GM23338 (cell line): ENCODE data around the gene SLC8A3. TPM values are rescaled to one million over a fixed set of nuclear protein-coding genes. Genes with fewer than 3 reads are reported as not detected.

Source experiments
- ATAC-seq: fragments of 200-7000 bp; cut with Tn5 transposase; 3 replicates; pipeline ENCODE4 v1.9.1; 2020
- DNase-seq: peaks from one replicate; pipeline ENCODE4 v3.0.0-alpha.2; 2015; ENCODE audit warnings: low spot score
- H2AFZ ChIP-seq: fragments of 200-600 bp; sonication (generic); 2 replicates; pipeline ENCODE4 v1.8.0; 2016; ENCODE audit warnings: antibody characterized with exemption, mild to moderate bottlenecking, moderate library complexity
- H3F3A ChIP-seq: fragments of 200-600 bp; sonication (generic); replicated peaks from 2 replicates; pipeline ENCODE4 v1.8.0; 2017; ENCODE audit warnings: antibody characterized with exemption, mixed run types, low read depth
- H3K27ac ChIP-seq: fragments of 200-600 bp; sonication (generic); 2 replicates; pipeline ENCODE4 v1.6.1; 2016; ENCODE audit warnings: low read depth
- H3K27me3 ChIP-seq: fragments of 200-600 bp; sonication (generic); 2 replicates; pipeline ENCODE4 v1.8.0; 2016; ENCODE audit warnings: mild to moderate bottlenecking, mixed run types, moderate library complexity; ENCODE audit not compliant: insufficient read depth
- H3K36me3 ChIP-seq: fragments of 200-600 bp; sonication (generic); 2 replicates; pipeline ENCODE4 v1.8.0; 2016; ENCODE audit warnings: mild to moderate bottlenecking; ENCODE audit not compliant: insufficient read depth
- H3K4me1 ChIP-seq: fragments of 200-600 bp; sonication (generic); 2 replicates; pipeline ENCODE4 v1.8.0; 2016; ENCODE audit warnings: mild to moderate bottlenecking, moderate library complexity; ENCODE audit not compliant: insufficient read depth
- H3K4me2 ChIP-seq: fragments of 200-600 bp; sonication (generic); 2 replicates; pipeline ENCODE4 v1.7.1; 2017; ENCODE audit warnings: mixed run types
- H3K4me3 ChIP-seq: fragments of 200-600 bp; sonication (generic); 2 replicates; pipeline ENCODE4 v1.6.1; 2016; ENCODE audit warnings: mixed run types
- H3K79me2 ChIP-seq: fragments of 200-600 bp; sonication (generic); replicated peaks from 2 replicates; pipeline ENCODE4 v1.8.0; 2017; ENCODE audit warnings: mild to moderate bottlenecking; ENCODE audit not compliant: insufficient read depth
- H3K9me2 ChIP-seq: fragments of 200-600 bp; sonication (generic); 2 replicates; pipeline ENCODE4 v1.8.0; 2017; ENCODE audit not compliant: insufficient read depth
- H4K20me1 ChIP-seq: fragments of 200-600 bp; sonication (generic); replicated peaks from 2 replicates; pipeline ENCODE4 v1.8.0; 2017; ENCODE audit warnings: mild to moderate bottlenecking; ENCODE audit not compliant: insufficient read depth
- H3K27ac Mint-ChIP-seq: 2 replicates; pipeline ENCODE4 v1.8.0; 2020; ENCODE audit warnings: inconsistent platforms, mild to moderate bottlenecking, moderate library complexity, mixed read lengths
- H3K27me3 Mint-ChIP-seq: 3 replicates; pipeline ENCODE4 v1.8.0; 2022; ENCODE audit warnings: low read depth, mild to moderate bottlenecking, moderate library complexity, mixed read lengths, inconsistent platforms; ENCODE audit not compliant: insufficient read depth, poor library complexity
- H3K36me3 Mint-ChIP-seq: 3 replicates; pipeline ENCODE4 v1.8.0; 2021; ENCODE audit warnings: low read depth, mild to moderate bottlenecking, inconsistent platforms, moderate library complexity, mixed read lengths
- H3K4me1 Mint-ChIP-seq: 3 replicates; pipeline ENCODE4 v1.8.0; 2020; ENCODE audit warnings: mild to moderate bottlenecking, inconsistent platforms, mixed read lengths
- H3K4me3 Mint-ChIP-seq: 3 replicates; pipeline ENCODE4 v1.8.0; 2021; ENCODE audit warnings: moderate library complexity, mild to moderate bottlenecking, inconsistent platforms, mixed read lengths
- H3K9me3 Mint-ChIP-seq: 3 replicates; pipeline ENCODE4 v1.8.0; 2020; ENCODE audit warnings: moderate library complexity, mild to moderate bottlenecking, inconsistent platforms, mixed read lengths
- CREB1 ChIP-seq: fragments of 250-450 bp; sonication (Bioruptor Pico); IDR thresholded peaks from 2 replicates; pipeline ENCODE4 v1.5.0; 2020; ENCODE audit warnings: low read depth, mild to moderate bottlenecking, moderate library complexity
- EZH2 ChIP-seq: fragments of 200-600 bp; sonication (generic); IDR thresholded peaks from one replicate; pipeline ENCODE4 v1.8.0; 2017; ENCODE audit warnings: antibody characterized with exemption, mild to moderate bottlenecking, low read depth; ENCODE audit not compliant: unreplicated experiment
- EZH2phosphoT487 ChIP-seq: fragments of 200-600 bp; sonication (generic); IDR thresholded peaks from one replicate; pipeline ENCODE4 v1.8.1; 2018; ENCODE audit warnings: antibody characterized with exemption; ENCODE audit not compliant: unreplicated experiment
- JUNB ChIP-seq: IDR thresholded peaks from one replicate; pipeline ENCODE4 v1.6.1; 2016; ENCODE audit warnings: antibody characterized with exemption; ENCODE audit not compliant: unreplicated experiment
- NANOG ChIP-seq: IDR thresholded peaks from 2 replicates; pipeline ENCODE4 v1.6.1; 2016; ENCODE audit warnings: antibody characterized with exemption, borderline replicate concordance
- POLR2AphosphoS5 ChIP-seq: IDR thresholded peaks from 2 replicates; pipeline ENCODE4 v1.6.1; 2016; ENCODE audit warnings: antibody characterized with exemption, low read depth
- STAT1 ChIP-seq: IDR thresholded peaks from one replicate; pipeline ENCODE4 v1.6.1; 2016; ENCODE audit warnings: antibody characterized with exemption; ENCODE audit not compliant: unreplicated experiment
- ZNF114 ChIP-seq: fragments of 250-450 bp; sonication (Bioruptor Pico); IDR thresholded peaks from 2 replicates; pipeline ENCODE4 v1.5.0; 2020; ENCODE audit warnings: mild to moderate bottlenecking, moderate library complexity
- ZNF331 ChIP-seq: fragments of 250-450 bp; sonication (Bioruptor Pico); IDR thresholded peaks from 2 replicates; pipeline ENCODE4 v1.5.0; 2020; ENCODE audit warnings: low read depth, mild to moderate bottlenecking, moderate library complexity
- polyA plus RNA-seq: library from polyadenylated mRNA; unstranded; fragments of >200 nt; fragmentation: Nextera tagmentation; extraction: Ambion mirVana; gene quantifications from 2 replicates; pipeline ENCODE4 v1.2.1, GENCODE V29; 2016
- total RNA-seq: library from RNA; depleted of rRNA; stranded (reverse); fragments of >200 nt; shearing (Covaris generic); gene quantifications from 2 replicates; pipeline ENCODE4 v1.2.3, GENCODE V29; 2014
- TF ChIP-seq, protein P1 (sequence below): fragments of 250-450 bp; sonication (Bioruptor Pico); IDR thresholded peaks from 2 replicates; pipeline ENCODE4 v1.5.0; 2020; ENCODE audit warnings: mild to moderate bottlenecking, moderate library complexity
- TF ChIP-seq, protein P2 (sequence below): IDR thresholded peaks from 2 replicates; pipeline ENCODE4 v1.6.1; 2016; ENCODE audit warnings: antibody characterized with exemption

Gene SLC8A3
- total and polyA plus RNA-seq, 2 experiments from 2014 or later = 0.82 to 2.0 TPM

DNA sequence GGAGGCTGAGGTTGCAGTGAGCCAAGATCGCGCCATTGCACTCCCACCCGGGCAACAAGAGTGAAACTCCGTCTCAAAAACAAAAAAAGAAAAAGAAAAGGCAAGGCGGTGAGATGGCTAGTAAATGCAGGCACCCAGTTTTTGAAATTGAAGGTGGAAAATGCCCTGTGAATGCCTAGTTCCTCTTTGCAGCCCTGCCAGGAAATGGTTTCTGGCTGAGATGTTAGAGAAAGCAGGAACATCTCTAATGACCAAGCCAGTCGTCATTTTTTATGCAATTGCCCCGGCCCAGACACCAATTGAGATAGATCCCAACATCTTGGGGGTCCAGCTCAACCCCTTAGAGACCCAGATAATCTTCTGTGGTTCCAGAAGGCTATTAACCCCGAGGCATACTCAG, 17.0 kb downstream of the SLC8A3 start (continued):
- TF ChIP-seq, protein P1, sequence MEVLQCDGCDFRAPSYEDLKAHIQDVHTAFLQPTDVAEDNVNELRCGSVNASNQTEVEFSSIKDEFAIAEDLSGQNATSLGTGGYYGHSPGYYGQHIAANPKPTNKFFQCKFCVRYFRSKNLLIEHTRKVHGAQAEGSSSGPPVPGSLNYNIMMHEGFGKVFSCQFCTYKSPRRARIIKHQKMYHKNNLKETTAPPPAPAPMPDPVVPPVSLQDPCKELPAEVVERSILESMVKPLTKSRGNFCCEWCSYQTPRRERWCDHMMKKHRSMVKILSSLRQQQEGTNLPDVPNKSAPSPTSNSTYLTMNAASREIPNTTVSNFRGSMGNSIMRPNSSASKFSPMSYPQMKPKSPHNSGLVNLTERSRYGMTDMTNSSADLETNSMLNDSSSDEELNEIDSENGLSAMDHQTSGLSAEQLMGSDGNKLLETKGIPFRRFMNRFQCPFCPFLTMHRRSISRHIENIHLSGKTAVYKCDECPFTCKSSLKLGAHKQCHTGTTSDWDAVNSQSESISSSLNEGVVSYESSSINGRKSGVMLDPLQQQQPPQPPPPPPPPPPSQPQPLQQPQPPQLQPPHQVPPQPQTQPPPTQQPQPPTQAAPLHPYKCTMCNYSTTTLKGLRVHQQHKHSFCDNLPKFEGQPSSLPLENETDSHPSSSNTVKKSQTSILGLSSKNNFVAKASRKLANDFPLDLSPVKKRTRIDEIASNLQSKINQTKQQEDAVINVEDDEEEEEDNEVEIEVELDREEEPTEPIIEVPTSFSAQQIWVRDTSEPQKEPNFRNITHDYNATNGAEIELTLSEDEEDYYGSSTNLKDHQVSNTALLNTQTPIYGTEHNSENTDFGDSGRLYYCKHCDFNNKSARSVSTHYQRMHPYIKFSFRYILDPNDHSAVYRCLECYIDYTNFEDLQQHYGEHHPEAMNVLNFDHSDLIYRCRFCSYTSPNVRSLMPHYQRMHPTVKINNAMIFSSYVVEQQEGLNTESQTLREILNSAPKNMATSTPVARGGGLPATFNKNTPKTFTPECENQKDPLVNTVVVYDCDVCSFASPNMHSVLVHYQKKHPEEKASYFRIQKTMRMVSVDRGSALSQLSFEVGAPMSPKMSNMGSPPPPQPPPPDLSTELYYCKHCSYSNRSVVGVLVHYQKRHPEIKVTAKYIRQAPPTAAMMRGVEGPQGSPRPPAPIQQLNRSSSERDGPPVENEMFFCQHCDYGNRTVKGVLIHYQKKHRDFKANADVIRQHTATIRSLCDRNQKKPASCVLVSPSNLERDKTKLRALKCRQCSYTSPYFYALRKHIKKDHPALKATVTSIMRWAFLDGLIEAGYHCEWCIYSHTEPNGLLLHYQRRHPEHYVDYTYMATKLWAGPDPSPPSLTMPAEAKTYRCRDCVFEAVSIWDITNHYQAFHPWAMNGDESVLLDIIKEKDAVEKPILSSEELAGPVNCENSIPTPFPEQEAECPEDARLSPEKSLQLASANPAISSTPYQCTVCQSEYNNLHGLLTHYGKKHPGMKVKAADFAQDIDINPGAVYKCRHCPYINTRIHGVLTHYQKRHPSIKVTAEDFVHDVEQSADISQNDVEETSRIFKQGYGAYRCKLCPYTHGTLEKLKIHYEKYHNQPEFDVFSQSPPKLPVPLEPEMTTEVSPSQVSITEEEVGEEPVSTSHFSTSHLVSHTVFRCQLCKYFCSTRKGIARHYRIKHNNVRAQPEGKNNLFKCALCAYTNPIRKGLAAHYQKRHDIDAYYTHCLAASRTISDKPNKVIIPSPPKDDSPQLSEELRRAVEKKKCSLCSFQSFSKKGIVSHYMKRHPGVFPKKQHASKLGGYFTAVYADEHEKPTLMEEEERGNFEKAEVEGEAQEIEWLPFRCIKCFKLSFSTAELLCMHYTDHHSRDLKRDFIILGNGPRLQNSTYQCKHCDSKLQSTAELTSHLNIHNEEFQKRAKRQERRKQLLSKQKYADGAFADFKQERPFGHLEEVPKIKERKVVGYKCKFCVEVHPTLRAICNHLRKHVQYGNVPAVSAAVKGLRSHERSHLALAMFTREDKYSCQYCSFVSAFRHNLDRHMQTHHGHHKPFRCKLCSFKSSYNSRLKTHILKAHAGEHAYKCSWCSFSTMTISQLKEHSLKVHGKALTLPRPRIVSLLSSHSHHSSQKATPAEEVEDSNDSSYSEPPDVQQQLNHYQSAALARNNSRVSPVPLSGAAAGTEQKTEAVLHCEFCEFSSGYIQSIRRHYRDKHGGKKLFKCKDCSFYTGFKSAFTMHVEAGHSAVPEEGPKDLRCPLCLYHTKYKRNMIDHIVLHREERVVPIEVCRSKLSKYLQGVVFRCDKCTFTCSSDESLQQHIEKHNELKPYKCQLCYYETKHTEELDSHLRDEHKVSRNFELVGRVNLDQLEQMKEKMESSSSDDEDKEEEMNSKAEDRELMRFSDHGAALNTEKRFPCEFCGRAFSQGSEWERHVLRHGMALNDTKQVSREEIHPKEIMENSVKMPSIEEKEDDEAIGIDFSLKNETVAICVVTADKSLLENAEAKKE (CRISPR knock-in tag) = no peak
- TF ChIP-seq EZH2phosphoT487 (no peak), CREB1 (CRISPR knock-in tag) (no peak), NANOG (no peak), POLR2AphosphoS5 (no peak), ZNF331 (CRISPR knock-in tag) (no peak), STAT1 (no peak), EZH2 (no peak), JUNB (no peak)
- TF ChIP-seq, protein P2, sequence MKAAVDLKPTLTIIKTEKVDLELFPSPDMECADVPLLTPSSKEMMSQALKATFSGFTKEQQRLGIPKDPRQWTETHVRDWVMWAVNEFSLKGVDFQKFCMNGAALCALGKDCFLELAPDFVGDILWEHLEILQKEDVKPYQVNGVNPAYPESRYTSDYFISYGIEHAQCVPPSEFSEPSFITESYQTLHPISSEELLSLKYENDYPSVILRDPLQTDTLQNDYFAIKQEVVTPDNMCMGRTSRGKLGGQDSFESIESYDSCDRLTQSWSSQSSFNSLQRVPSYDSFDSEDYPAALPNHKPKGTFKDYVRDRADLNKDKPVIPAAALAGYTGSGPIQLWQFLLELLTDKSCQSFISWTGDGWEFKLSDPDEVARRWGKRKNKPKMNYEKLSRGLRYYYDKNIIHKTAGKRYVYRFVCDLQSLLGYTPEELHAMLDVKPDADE = no peak

DNA sequence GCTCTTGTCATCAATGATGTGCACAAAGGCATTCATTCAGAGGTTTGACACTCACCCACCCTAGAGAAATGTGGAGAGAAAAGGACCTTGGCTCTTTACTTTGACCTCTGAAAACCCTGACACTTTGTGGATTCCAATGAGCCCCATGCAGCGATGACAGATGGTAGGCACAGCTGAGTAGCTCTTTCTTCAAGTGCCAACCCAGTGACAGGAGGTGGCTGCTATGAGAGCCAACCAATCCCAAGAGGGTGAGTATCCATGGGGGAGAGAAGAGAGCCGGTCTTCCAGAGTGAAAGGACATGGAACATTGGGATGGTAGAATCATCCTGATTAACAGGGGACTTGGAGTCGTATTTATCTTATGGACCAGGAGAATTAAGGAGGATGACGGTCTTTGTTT, 17.8 kb downstream of the SLC8A3 start:
- no peaks in the 10 kb centered on the region for H4K20me1 ChIP-seq
- no peak for DNase-seq
- no peak overlapping the region for H3K4me3 Mint-ChIP-seq
- H3K79me2 ChIP-seq = no peaks in the 10 kb centered on the region
- no peaks in the 10 kb centered on the region for H3K36me3 Mint-ChIP-seq
- no peak overlapping the region for H3K4me3 ChIP-seq
- H3F3A ChIP-seq = no peaks in the 10 kb centered on the region
- no peak overlapping the region for H3K27ac Mint-ChIP-seq
- no peak overlapping the region for H3K27ac ChIP-seq
- H3K36me3 ChIP-seq = no peaks in the 10 kb centered on the region
- no peaks in the 10 kb centered on the region for H3K4me1 Mint-ChIP-seq
- H3K27me3 Mint-ChIP-seq = peaks cover 2% of the 10 kb centered on the region
- H3K4me1 ChIP-seq = no peaks in the 10 kb centered on the region
- ATAC-seq = no peak
- no peak overlapping the region for H2AFZ ChIP-seq
- peaks cover 13% of the 10 kb centered on the region for H3K9me2 ChIP-seq
- H3K4me2 ChIP-seq = no peak overlapping the region
- H3K27me3 ChIP-seq = no peaks in the 10 kb centered on the region
- H3K9me3 Mint-ChIP-seq = no peaks in the 10 kb centered on the region
- TF ChIP-seq STAT1 (no peak), EZH2phosphoT487 (no peak), ZNF114 (no peak)
- TF ChIP-seq, protein P1 (CRISPR knock-in tag) = no peak
